GM21367 (cell line): ENCODE results near the gene ZNF592.

Source experiments
- ATAC-seq: cut with Tn5 transposase; IDR thresholded peaks from one replicate; pipeline ENCODE4 v1.9.1; 2021; ENCODE audit not compliant: unreplicated experiment

Gene ZNF592

GRCh38 chr15:84804005-84804900 lies 55.9 kb downstream of the ZNF592 start:
- no peak for ATAC-seq

- ATAC-seq: no peak
Measured at GRCh38 chr15:84805221-84805620, 56.8 kb downstream of the ZNF592 start.

- no peak for ATAC-seq
Measured at GRCh38 chr15:84807228-84807627, 58.8 kb downstream of the ZNF592 start.

GRCh38 chr15:84810073-84810840 lies 61.9 kb downstream of the ZNF592 start:
- no peak for ATAC-seq

- no peak for ATAC-seq
Measured at GRCh38 chr15:84811151-84811550, 62.8 kb downstream of the ZNF592 start.

GRCh38 chr15:84811828-84812227 lies 63.4 kb downstream of the ZNF592 start:
- ATAC-seq: no peak

- no peak for ATAC-seq
Measured at GRCh38 chr15:84812842-84813241, 64.5 kb downstream of the ZNF592 start.

DNA sequence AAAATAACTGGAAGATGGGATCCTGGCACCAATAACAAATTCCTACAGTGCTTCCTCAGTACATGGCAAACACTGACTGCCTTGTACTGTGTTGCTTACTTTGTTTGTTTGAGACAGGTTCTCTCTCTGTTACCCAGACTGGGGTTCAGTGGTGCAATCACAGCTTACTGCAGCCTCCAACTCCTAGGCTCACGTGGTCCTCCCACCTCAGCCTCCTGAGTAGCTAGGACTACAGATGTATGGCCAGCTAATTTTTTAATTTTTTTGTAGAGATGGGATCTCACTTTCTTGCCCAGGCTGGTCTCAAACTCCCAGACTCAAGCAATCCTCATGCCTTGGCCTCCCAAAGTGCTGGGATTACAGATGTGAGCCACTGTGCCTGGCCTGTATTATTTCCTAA lies 65.0 kb downstream of the ZNF592 start:
- ATAC-seq: no peak

GRCh38 chr15:84813931-84814330 lies 65.5 kb downstream of the ZNF592 start:
- no peak for ATAC-seq

DNA sequence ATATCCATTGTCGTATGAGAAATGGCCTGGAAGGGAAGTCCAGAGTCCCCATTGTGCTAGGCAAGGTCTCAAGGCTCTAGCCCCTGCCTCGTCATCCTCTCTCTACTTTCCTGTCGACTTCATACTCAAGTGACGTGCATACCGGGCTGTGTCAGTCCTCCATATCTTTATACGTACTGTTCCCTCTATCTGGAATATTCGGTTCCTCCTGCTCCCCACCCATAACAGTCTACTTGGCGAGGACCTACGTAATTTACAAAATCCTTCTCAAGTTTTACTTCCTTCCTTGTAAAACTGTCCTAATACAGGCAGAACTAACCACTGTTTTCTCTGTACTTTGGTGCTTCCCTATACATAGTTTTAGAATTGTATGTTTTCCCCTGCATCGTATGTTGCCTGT lies 66.5 kb downstream of the ZNF592 start:
- ATAC-seq: no peak

DNA sequence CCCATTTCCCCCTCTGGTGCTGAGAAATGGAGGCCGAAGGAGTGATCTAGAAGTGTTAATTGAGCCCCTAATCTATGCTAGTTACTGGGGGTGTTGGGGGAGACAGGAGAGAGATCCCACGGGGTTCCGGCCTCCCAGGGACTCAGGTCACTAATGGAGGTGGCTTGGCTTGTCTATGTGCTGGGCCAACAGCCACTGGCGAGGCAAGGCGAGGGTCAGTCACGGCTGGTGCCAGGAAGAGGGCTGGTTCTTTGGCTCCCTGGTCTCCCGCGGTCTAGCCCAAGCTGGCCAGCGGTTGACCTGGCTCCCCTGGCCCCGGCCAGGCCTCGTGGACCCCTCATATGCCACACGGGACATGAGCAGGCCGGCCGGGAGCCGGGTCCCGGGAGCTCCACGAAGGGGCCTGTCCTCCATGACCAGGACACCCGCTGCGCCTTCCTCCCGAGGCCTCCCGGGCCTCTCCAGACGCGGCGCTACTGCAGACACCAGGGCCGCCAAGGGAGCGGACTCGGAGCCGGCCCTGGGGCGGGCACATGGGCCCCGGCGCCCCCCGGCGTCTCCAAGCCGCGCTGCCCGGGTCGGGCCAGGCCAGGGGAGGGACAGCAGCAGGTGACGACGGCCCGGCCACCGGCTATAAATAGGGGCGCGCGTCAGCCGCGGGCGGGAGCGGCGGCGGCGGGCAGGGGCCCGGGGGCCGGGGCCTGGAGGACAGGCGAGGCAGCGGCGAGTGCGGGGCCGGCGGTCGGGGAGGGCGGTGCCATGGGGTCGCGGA lies 68.5 kb downstream of the ZNF592 start, which contains the start of gene ALPK3:
Gene ALPK3 (plus strand): TSS at position 663 of the 772 bp plus-strand sequence. CDS start 97 bp downstream, at position 760.
- ATAC-seq: no peak

- ATAC-seq: no peak
Measured at GRCh38 chr15:84817466-84818081, 69.2 kb downstream of the ZNF592 start.

DNA sequence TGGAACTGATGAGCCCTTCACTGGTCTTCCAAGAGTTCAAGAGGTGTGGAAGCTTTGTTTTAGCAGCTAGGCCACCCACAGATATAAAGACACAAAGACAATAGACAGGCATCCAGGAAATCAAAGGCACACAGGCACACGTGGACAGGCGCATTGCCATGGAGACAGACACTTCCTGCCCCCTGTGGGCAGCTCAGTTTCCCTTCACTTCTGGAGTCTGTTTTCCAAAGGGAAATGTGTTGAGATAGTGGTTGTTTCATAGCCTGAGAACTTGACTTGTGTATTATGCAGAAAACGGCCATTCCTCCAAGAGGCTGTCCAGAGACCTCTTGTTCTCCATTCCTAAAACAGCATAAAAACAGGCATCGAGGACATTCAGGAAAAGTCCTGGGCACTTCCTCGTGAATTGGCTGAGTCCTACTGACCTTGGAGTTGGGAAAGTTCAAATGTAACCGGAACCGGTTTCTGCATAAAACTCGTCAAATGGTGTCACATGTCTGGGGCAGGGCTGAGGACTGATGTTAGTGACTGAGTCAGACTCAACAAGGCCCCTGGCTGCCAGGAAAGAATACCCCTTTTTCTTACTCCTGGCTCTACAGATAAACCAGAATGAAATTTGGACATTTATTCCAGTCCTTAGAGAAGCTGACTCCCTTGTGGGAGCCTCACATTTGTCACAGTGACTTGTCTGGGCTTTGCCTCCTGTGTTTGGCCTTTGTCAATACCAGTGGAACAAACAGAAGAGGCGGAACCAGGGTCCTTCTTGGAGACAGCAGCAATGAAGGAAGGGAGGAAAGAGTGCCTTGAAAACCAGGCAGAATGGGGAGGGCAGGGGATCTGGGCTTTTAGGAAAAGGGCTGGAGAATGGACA lies 70.1 kb downstream of the ZNF592 start:
- no peak for ATAC-seq

DNA sequence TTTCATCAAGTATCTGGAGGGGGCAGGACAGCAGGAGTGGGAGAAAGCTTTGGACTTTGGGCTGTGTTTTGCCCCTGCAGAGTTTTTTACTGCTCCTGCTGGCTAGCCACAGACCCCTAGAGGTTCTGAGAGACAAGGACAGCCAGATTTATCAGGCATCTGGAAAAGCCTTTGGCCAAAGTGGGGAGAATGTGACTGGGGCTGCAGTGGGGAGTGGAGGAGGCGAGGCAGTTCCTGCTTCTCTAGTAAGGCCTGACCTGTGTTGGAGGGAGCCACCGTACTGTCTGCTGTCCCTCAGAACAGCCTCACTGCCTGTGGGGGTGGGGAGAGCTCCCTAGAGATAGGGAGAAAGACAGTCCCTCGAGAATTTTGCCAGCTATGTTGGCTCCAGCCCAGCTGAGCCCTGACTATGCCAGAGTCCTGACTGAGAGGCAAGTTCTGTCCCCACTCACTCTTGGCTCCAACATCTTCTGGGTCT lies 70.9 kb downstream of the ZNF592 start:
- no peak for ATAC-seq

DNA sequence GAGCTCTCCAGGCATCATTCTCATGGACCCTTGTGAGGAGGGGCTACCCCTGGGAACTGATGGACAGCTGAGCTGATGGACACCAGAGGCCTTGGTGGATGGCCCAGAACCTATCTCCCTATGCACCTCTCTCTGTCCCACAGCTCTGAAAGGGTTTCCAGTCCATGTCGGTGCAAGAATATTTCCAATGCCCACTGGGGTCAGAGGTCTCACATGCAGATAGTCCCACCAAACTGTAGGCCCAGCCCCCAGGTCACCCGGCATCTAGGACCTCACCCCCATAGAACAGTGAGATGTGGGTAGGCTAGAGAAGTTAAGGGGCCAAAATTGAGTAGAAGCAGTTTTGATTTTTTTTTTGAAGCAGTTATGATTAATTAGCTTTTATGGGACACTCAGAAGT lies 71.4 kb downstream of the ZNF592 start:
- ATAC-seq: no peak

DNA sequence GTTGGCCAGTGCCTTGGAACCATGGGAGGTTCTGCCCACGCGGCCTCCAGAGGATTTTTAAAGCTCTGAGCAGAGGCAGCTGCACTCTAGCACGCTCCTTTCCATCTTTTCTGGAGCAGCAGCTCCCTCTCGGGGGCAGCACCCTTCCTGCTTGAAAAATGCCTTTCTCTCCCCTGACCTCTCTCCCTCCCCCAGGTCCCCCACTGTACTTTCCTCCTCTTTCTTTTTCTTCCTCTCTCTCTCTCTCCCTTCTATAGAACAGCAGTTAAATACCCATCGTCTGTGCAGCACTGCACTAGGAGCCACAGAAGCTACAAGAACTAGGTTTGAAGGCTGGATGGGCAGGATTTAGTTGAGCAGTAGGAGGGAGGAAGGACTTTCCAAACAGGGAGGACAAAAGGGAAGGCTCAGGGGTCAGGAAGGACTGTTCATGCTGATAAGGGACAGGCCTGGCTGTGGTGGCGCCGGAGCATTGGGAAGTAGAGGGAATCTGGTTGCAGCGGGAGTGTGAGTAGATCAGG lies 73.2 kb downstream of the ZNF592 start:
- ATAC-seq: no peak

DNA sequence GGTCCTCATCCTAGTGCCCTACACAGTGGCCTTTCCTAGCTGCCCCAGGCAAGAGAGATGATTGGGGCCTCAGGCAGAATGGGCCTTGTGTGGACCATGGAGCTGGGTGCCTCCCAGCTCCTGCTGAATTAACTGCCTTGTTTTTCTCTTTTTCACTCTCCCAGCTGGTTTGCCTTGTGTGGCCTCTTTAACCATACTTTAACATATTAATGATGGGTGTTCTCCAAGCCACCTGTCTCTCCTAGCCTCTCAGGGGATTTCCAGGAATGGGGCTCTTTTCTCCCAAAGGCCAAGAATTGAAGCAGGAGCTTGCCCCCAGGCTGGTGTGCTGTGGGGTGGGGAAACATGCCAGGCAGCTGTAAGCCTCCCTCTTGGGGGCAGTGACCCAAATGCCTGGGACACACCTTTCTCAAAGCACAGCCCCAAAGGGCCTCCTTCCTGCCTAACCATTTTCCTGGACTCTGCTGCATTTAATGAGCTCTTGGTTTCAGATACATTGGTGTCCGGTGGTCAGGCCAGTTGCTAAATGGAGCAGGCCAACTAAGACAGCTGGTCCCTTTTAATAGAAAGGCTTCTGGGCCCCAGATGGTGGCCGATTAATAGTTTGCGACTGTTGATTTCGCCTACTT lies 74.4 kb downstream of the ZNF592 start:
- ATAC-seq: no peak

DNA sequence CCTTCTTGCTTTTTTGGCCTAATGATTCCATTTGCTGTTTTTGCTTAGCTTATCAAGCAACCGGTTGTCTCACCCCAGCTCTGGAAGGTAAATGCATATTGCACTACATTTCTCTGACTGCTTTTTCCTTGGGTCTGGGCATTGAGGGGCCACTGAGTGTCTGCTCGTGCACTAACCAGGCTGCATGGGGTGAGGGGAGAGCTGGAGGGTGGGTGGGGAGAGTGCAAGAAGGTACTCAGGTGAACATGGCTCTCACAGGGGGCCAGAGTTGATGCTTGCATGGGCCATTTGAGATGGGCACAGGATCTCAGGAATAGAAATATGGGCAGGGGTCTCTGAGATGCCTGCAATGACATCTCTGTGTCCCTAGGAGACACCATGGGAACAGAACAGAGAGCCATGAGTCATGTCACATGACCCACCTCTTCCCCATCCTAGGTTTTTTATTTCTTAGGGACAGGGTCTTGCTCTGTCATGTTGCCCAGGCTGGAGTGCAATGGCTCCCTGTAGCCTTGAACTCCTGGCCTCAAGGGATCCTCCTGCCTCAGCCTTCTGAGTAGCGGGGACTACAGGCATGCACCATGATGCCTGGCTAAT lies 75.0 kb downstream of the ZNF592 start:
- ATAC-seq: no peak
